Effector CD8-positive, alpha-beta T cell (primary cell): ENCODE data around the gene ZNF775.
"Not testable (repeated sequence)": the region's sequence is repeated elsewhere in the genome, so short reads cannot be mapped to it uniquely, and the experiment has no call there.

Experiments
- DNase-seq: peaks from one replicate; lab custom pipeline; 2025; lab: John Stamatoyannopoulos, UW

Gene ZNF775

DNA sequence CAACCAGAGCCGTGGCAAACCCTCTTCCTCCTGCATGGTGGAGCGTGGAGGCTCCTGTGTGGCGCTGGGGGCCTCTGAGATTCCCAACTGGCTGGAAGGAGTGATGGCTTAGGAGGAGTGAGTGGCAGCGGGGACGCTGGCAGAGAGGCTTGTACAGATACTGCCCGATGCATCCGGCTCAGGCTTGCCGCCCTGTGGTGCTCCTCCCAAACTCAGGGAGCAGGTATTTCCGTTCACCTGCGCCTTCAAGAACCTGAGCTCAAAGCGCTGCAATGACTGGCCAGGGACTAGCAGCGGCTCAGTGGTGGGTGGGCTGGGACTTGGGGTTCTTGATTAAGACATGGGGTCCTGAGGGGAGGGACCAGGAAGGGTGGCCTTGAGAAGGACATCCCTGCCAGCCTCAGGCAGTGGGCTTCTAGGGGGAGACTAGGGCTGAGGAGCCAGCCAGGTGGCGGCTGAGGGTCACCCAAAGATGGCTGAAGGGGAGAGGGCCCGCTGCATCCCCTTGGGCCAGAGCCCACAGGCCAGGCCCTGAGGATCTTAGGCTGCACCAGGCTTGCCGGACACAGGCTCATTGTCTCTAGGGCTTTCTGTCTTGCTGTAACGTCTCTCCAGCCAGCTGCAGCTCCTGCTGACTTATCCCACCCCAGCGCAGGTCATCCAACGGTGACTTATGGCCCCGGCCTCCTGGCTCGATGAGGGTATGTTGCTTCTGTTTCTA lies 3.2 kb downstream of the ZNF775 start:
- no peak for DNase-seq

DNA sequence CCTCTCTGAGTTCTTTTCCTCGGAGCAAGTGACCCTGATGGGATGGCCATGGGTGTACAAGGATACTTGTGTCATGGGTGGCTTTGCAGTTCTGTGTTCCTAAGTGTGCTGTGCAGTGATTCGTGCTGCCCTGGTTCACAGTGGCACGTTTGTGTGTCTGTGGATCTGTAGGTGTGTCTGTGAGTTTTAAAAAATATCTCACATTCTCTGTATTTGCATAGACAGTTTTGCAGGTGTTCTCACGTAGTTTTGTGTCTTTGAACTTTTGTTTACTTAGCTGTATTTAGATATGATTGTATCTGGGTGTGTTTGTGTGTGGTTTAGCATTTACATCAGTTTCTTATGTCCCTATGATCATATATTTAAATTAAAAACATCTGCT lies 3.7 kb downstream of the ZNF775 start:
- DNase-seq: no peak

DNA sequence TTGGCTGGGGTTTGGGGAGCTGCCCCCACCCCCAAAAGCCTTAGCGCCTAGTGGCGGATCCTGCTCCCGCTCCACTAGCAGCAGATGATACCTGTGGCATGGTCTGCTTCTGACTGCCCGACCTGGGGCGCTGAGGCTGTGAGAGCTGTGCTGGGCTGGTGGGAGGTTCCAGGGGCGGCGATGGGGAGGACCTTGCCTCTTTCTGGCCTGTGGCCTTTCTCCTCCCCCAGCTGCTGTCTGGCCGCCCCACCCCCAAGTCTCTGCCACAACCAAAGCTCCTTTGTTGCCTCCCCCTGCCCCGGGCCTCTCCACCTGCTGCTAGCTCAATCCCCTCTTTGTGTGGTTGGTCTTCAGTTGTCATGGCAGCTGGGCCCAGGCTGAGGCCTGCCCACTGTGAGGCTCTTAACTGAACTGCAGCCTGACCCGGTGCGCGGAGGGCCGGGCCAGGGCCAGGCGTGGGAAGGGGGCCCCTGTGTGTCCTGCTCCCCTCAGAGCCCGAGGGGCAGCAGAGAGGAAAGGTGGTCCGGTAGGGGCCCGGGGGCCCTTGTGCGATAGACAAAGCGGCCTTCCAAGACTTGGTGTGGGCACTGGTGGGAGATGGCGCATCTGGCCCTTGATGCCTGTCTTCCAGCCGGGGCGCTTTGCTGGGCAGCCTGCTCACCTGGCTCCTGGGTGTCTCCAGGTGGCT lies 4.7 kb downstream of the ZNF775 start:
- no peak for DNase-seq

DNA sequence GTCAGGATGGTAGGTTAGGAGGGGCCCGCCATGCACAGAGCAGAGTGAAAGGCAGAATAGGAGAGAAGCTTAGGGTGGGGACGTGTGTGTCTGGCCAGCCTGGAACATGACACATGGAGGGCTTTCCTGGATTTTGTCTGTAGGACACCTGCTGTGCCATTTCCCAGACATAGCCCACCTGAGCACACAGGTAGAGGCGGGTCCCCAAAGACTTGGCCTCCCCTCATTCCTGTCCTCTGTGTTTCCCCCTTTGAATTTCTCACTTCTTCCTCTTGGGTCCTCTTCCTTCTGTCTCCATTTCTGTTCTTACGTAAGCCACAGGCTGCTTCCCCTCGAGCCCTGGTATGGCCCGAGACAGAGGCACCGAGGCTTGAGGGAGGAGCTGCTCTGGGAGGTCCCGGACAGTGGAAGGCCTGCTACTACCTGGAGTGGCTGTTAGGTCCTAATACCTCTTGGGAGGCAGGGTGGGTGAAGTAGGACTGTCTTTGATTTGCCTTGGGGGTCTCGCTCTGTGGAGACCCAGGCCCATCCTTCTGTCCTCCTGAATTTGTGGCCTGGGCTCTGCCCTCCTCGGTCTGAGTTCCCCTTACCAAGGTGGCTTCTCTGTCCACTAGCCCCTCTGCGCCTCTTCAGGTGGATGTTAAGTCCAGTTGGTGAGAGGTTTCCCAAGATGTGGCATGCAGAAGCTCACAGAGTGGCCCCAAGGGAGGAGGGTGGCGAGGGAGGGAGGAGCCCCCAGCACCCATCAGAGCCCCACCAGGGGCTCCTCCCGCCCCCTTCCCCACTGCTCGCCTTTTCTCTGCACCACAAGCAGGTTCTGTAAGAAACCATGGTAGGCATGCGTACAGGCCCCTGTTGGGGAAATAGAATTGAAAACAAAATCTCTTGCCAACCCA lies 5.5 kb downstream of the ZNF775 start:
- no peak for DNase-seq

DNA sequence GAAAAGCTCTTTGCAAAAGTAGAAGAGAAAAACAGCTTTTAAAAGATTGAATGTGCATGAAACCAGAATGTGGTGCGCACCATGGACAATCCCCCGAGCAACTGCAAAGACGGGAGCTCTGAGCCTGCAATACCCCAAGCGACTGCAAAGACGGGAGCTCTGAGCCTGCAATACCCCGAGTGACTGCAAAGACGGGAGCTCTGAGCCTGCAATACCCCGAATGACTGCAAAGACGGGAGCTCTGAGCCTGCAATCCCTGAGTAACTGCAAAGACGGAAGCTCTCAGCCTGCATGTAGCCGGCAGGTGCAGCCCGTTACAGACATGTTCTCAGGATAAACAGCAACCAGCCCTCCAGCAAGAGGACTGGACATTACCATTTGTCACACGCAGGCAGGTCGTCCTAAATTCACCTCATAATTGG lies 6.2 kb downstream of the ZNF775 start:
- DNase-seq: no peak

DNA sequence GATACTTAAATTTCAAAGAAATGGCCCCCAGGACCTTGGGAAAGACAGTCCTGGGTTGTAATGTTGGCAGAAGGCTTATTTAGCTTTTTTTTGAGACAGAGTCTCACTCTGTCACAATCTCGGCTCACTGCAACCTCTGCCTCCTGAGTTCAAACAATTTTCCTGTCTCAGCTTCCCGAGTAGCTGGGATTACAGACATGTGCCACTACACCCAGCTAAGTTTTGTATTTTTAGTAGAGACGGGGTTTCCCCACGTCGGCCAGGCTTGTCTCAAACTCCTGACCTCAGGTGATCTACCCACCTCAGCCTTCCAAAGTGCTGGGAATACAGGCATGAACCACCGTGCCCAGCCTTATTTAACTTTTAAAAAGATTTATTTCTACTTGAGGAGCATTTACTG lies 6.8 kb downstream of the ZNF775 start:
- DNase-seq: not testable (repeated sequence)

DNA sequence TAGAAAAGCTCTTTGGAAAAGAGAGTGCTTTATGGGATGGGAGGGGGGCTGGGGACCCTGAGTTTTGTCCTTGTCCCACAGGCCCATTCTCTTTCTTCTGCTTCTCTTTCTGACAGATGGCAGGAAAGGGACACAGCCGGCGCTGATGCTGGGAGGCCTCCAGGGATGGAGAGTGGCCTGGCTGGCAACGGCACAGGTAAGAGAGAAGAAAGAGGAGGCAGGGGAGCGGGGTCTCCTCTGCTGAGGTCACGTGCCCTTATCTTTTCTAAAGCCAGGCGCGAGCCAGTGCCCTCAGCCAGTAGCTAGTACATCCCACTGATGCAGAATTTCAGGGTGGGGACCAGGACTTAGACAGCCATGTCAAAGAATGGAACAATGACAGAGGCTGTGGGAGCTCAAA lies 9.2 kb downstream of the ZNF775 start:
- no peak for DNase-seq

DNA sequence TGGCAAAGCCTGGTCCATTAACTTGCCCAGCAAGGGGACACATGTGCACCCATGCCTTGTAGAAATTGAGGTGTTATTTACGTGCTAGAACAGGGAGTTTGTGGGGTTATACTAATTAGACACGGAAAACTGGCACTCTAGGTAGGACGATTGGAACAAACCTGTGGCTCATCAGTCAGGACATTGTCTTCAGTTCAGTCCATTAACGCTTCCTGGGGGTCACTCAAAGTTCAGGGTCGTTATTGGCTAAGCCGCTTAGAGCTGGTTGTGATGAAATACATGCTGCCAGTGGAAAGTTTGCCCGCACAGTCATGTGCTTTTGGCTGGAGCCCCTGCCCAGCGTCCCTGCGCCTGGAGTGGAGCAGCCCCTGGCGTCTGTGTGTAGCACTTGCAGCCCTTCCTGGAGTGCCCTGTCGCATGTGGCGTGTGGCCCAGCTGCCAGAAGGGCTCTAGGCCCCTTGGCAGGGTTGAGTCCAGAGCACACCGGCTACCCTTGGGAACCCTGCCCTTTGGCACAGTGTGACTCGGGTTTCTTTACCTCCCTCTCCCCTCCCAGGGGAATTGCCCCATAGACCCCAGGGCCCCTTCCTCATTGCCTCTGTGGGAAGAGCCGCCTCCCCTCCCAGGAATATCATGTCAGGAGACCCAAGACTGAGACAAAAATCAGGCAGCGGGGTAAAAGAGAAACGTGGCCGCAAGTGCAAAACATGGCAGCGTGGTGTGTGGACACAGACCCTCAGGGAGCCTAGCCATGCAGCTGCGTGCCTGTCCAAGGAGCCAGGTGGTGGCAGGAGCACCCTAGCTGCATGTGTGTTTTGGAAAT lies 9.8 kb downstream of the ZNF775 start:
- DNase-seq: no peak

DNA sequence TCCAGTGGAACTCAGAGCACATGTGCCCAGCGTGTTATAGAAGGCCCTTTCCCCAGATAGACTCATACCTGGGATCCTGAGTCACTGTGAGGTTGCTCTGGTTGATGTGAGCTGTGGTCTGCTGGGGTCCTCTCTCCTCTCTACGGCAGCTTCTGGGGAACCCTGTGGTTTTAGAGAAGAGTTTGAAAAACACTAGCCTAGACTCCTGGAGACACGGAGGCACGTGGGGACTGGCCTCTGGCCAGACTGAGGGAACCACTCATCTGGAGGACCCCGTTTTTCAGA lies 10.3 kb downstream of the ZNF775 start:
- no peak for DNase-seq

DNA sequence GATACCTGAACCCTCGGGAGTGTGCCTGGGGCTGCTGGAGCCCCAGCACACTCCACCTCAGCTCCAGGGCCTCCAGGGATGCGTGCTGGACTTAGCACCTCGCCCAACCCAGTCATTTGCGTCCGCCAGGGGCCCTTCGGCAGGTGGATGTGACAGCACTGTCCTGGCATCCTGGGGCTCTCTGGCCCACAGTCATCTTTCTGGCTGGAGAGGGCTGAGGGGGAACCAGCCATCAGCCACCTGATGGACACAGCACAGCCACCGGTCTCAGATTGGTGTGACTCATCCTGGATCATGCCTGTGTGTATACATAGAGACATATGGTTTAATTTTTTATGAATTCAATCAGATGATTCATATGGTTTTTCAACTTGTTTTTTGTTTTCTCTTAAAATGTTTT lies 11.1 kb downstream of the ZNF775 start:
- DNase-seq: no peak

DNA sequence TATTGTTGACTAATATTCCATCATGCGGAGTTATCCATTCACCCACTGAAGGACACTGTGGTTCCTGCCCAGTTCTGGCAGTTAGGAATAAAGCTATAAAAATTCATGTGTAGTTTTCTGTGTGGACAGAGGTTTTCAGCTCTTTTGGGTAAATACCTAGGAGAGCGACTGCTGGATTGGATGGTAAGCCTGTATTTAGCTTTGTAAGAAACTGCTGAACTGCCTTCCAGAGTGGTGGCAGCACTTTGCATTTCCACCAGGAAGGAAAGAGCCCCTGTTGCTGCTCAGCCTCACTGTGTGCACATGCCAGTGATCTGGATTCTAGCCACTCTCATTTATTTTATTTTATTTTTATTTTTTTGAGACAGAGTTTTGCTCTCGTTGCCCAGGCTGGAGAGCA lies 14.2 kb downstream of the ZNF775 start:
- no peak for DNase-seq

DNA sequence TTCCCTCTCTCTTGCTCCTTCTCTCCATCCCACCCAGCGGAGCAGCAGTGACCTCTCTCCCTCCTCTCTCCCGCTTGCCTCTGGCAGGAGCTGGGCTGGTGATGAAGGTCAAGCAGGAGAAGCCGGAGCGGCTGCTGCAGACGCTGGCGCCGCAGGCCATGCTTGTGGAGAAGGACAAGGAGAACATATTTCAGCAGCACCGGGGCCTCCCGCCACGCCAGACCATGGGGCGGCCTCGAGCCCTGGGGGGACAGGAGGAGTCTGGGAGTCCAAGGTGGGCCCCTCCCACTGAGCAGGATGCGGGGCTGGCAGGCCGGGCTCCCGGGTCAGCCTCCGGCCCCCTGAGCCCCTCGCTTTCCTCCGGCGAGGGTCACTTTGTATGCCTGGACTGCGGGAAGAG lies 17.3 kb downstream of the ZNF775 start:
- no peak for DNase-seq

DNA sequence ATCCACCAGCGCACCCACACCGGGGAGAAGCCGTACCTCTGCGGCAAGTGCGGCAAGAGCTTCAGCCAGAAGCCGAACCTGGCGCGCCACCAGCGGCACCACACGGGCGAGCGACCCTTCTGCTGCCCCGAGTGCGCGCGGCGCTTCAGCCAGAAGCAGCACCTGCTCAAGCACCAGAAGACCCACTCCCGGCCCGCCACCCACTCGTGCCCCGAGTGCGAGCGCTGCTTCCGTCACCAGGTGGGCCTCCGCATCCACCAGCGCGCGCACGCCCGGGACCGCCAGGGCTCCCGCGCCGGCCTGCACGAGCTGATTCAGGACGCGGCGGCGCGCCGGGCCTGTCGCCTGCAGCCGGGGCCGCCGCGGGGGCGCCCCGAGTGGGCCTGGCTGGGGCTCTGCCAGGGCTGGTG lies 17.7 kb downstream of the ZNF775 start:
- DNase-seq: no peak

DNA sequence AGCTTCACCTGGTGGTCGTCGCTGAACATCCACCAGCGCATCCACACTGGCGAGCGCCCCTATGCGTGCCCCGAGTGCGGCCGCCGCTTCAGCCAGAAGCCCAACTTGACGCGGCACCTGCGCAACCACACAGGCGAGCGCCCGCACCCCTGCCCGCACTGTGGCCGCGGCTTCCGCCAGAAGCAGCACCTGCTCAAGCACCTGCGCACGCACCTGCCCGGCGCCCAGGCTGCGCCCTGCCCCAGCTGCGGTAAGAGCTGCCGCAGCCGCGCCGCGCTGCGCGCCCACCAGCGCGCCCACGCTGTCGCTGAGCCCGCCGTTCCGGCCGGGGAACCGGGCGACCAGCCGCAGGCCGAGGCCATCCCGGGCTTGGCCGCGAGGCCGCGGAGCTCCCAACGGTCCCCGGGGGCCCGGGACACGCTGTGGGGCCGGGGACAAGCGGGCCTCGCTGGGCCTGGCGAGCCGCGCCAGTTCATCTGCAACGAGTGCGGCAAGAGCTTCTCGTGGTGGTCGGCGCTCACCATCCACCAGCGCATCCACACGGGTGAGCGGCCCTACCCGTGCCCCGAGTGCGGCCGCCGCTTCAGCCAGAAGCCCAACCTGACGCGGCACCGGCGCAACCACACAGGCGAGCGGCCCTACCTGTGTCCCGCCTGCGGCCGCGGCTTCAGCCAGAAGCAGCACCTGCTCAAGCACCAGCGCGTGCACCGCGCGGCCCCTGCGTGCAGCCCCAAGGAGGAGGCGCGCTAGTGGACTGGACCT lies 18.4 kb downstream of the ZNF775 start:
- DNase-seq: no peak

DNA sequence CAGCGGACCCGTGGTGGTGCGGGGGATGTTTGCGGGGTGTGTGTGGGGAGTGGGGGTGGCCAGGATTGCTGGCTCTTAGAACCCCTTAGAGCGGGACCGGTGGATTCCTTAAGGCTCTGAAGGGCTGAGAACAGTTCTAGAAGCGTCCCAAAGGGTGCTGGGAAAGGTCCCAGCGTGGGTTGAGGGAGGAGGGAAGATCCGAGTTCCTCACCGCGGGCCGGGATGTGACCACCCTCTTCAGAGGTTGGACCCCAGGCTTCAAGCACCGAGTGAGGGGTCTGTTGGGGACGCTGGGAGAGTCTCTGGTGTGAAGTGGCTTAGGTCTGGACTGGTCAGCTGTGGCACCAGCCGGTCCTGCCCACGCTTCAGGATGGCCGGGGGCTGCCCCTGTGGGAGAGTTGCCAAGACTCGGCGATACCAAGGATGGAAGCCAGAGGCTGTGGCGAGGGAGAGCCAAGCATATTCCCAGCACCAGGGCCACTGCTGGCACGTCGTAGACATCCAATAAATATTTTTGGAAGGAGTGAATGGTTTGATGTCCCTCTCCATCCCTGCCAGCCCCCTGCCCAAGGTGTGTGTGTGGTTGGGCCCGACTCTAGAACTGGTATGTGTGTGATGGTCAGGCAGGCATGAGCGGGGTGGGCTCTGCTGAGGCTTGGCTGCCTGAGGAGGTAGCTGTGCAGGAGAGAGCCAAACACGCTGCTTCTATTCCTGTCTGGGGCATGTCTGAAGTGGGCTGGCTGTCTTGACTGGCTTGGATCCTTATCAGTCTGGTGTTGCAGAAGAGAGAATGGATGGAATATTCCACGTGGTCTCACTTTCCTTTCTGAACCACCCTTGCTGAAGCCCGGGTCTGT lies 19.2 kb downstream of the ZNF775 start:
- no peak for DNase-seq

DNA sequence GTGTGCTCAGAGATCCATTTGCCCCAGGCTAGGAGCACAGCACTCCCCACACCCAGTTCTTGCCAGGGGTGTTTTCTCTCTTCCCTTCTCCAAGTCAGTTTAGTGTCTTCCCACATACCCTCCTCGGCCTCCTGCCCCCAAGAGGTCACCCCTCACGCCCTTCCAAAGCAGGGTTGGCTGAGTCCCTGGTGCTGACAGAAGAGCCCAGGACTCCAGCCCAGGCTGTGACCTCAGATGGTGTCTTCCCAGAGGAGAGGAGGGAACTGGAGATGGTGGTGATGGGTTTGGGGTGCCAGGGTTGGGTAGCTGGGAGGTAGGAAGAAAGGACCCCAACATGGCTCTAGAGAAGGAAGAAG lies 19.8 kb downstream of the ZNF775 start:
- DNase-seq: no peak

DNA sequence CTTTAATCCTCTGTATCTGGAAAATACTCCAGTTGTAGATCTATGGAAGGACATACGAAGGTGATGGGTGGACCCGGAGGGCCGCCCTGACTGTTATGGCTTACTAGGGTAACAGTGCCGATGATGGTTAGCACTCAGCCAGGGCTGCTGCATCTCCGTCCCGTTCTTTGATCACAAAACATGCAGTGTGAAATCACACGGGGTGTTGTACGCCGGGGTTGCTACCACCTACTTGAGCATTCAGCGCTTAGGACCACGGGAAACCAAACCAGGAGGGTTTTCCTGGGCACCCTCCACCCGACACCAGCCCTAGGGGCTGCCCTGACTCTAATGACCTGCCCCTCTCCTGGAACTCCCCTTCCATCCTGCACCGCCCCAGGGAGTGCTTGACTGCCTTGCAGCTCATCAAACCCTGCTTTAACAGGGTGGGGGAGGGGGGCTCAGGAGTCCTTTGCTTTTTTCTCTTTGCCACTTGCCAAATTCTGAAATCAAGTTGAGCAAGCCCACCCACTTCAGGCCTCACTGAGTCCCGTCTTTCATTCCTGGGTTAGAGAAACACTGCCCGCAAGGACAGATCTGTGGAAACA lies 20.4 kb downstream of the ZNF775 start:
- no peak for DNase-seq

DNA sequence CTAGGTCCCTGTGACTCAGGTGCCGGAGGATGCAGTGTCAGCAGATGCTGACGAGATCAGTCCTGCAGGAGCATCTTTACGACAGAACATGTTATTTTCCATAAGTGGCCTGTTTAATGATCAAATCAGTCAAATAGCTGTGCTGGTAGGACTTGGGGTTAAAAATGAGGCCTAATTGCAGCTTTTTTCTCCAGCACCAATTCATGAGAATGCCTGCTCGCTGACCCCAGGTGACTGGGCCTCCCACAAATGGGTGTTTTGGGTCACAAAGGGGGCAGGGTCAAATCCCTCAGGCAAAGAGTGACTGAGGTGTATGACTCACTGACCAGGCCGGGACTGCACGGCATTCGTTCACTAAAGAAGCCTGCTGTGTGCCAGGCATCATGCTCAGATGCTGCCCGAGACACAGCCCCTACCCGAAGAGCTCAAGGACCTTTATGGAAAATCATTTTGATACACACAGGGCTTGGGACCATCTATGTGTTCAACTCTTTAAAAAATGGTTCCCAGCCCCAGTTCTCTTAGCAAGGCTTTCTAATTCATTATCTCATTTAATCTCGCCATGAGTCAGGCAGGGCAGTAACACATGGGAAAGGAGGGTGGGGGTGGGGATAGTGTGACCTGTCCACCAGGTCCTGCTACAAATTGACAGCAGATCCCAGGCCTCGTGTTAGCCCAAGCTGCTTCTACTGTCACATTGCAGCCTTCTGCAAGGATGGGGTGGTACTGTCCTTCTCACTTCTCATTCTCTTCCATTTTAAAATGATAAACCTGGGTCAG lies 21.1 kb downstream of the ZNF775 start:
- no peak for DNase-seq

DNA sequence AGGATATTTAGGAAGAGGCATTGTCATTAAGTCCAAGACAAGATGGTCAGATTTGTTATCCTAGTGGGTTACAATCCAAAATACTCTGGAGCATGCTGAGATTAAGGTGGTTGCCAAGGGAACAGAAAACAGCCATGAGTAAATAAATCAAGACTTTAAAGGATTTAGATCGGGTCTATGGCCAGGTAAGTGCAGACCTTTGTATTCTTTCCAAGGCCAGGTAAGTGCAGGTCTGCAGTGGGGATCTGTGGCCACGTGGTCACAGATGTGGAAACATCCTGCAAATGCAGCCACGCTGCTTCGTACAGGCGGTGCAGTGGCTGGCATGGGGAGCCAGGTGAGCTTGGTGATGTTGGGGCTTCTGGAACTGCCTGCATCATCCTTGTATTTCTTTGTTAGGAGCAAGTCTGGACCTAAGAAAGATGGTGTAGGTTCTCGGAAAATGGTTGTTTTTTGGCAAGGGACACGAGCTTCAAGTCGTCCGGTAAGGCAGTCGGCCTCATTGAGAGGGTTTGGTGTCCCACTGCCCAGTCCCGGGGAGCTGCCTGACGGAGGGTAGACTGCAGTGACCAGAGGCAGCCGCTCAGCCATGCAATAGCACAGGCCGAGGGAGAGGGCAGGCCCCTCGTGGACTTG lies 21.8 kb downstream of the ZNF775 start:
- DNase-seq: no peak
